ENCODE results near the gene KPNA3.

KPNA3 gene

GRCh38 chr13:49739498-49740187 lies 52.8 kb downstream of the KPNA3 start:
- Histone ChIP-seq H3K36me3 (peaks cover 5 to 11% (median 10%) of the 10 kb centered on the region in 3 donors), H3K27me3 (no peaks in the 10 kb centered on the region), H3K27ac (no peak overlapping the region), H3K9me3 (no peaks in the 10 kb centered on the region), H3K4me1 (no peaks in the 10 kb centered on the region), H3K4me3 (no peak overlapping the region)
- no peak for DNase-seq
- intact Hi-C loops (cut with DNase I; ENCODE audit: low total_unique reads) = no loop called here
- TF ChIP-seq CTCF (IDR thresholded peaks at IDR 0.05) = no peak

DNA sequence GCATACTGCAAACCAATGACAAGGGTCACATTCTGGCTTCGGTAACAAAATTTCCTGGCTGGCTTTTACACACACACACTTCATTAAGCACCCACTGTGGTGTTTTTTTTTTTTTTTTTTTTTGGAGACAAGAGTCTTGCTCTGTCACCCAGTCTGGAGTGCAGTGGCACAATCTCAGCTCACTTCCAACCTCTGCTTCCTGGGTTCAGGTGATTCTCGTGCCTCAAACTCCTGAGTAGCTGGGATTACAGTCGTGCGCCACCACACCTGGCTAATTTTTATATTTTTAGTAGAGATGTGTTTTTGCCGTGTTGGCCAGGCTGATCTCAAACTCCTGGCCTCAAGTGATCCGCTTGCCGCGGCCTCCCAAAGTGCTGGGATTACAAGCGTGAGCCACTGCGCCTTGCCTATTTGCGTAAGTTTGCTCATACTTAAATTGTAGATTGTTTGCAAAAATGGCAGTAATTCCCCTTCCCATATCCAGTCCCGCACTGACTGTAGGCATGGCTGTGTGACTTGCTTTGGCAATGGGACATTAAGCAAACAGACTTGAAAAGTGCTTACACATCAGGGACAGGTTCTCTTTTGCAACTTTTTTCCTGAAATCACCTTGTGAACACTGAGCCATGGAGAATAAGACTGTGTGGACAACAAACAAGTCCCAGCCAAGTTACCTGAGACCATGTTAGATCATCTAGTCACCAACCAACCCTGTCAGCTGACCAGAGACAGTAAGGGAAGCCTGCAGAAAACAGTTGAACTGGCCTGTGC lies 59.1 kb downstream of the KPNA3 start:
- Histone ChIP-seq H3K4me3 (no peak overlapping the region), H3K36me3 (peaks cover 0 to 14% (median 0%) of the 10 kb centered on the region in 3 donors), H3K4me1 (peaks cover 0 to 8% (median 0%) of the 10 kb centered on the region in 4 donors), H3K27me3 (no peaks in the 10 kb centered on the region), H3K27ac (no peak overlapping the region), H3K9me3 (no peaks in the 10 kb centered on the region)
- intact Hi-C loops (cut with DNase I; ENCODE audit: low total_unique reads) = no loop called here
- TF ChIP-seq CTCF (IDR thresholded peaks at IDR 0.05) = no peak
- DNase-seq = no peak

GRCh38 chr13:49731766-49732165 lies 60.7 kb downstream of the KPNA3 start:
- peaks cover 0 to 17% (median 0%) of the 10 kb centered on the region in 3 donors for H3K36me3 ChIP-seq
- peaks cover 0 to 8% (median 0%) of the 10 kb centered on the region in 4 donors for H3K4me1 ChIP-seq
- intact Hi-C loops (cut with DNase I; ENCODE audit: low total_unique reads) = no loop called here
- TF ChIP-seq CTCF (IDR thresholded peaks at IDR 0.05) = no peak
- H3K9me3 ChIP-seq = no peaks in the 10 kb centered on the region
- no peak overlapping the region for H3K4me3 ChIP-seq
- no peak for DNase-seq
- no peak overlapping the region for H3K27ac ChIP-seq
- H3K27me3 ChIP-seq = no peaks in the 10 kb centered on the region

- no peak overlapping the region for H3K4me3 ChIP-seq
- intact Hi-C loops (cut with DNase I; ENCODE audit: low total_unique reads) = no loop called here
- no peaks in the 10 kb centered on the region for H3K27me3 ChIP-seq
- no peak for DNase-seq
- peaks cover 0 to 18% (median 0%) of the 10 kb centered on the region in 3 donors for H3K9me3 ChIP-seq
- peaks cover 45 to 68% (median 65%) of the 10 kb centered on the region in 3 donors for H3K36me3 ChIP-seq
- no peak overlapping the region for H3K27ac ChIP-seq
- TF ChIP-seq CTCF (IDR thresholded peaks at IDR 0.05) = no peak
- H3K4me1 ChIP-seq = no peaks in the 10 kb centered on the region
Measured at GRCh38 chr13:49716615-49717014, 75.9 kb downstream of the KPNA3 start.

GRCh38 chr13:49714757-49715156 lies 77.7 kb downstream of the KPNA3 start:
- Histone ChIP-seq H3K27me3 (no peaks in the 10 kb centered on the region), H3K36me3 (peaks cover 38 to 55% (median 54%) of the 10 kb centered on the region in 3 donors), H3K4me1 (no peaks in the 10 kb centered on the region), H3K9me3 (peaks cover 0 to 18% (median 0%) of the 10 kb centered on the region in 3 donors), H3K27ac (no peak overlapping the region), H3K4me3 (no peak overlapping the region)
- intact Hi-C loops (cut with DNase I; ENCODE audit: low total_unique reads) = no loop called here
- DNase-seq = no peak
- TF ChIP-seq CTCF (IDR thresholded peaks at IDR 0.05) = no peak

All from tibial artery (tissue), 4 donors.